SU-DHL-6 (cell line): ENCODE results near the gene IDNK.

Source experiments
- H2AFZ ChIP-seq: fragments of 200-600 bp; sonication (generic); 2 replicates; pipeline ENCODE4 v1.6.1; 2014; ENCODE audit warnings: low read depth, mild to moderate bottlenecking, moderate library complexity, mixed read lengths, antibody characterized with exemption, low read length; ENCODE audit not compliant: severe bottlenecking
- H3F3A ChIP-seq: fragments of 200-600 bp; shearing (Covaris generic); 2 replicates; pipeline ENCODE4 v1.6.0; 2016; ENCODE audit warnings: antibody characterized with exemption, mild to moderate bottlenecking; ENCODE audit not compliant: insufficient read depth
- H3K27ac ChIP-seq: fragments of 200-600 bp; sonication (generic); 2 replicates; pipeline ENCODE4 v1.5.1; 2016; ENCODE audit warnings: low read depth, mild to moderate bottlenecking, low read length, moderate library complexity, mixed read lengths
- H3K27me3 ChIP-seq: fragments of 200-600 bp; sonication (generic), shearing (Covaris generic); 2 replicates; pipeline ENCODE4 v1.6.0; 2014; ENCODE audit warnings: mild to moderate bottlenecking, low read length
- H3K36me3 ChIP-seq: fragments of 200-600 bp; sonication (generic); 2 replicates; pipeline ENCODE4 v1.6.1; 2014; ENCODE audit warnings: mild to moderate bottlenecking, low read length, mixed read lengths
- H3K4me2 ChIP-seq: fragments of 300-600, 200-600 bp; shearing (Covaris generic), sonication (generic); 2 replicates; pipeline ENCODE4 v1.6.0; 2014; ENCODE audit warnings: low read length, low read depth, mild to moderate bottlenecking; ENCODE audit not compliant: poor library complexity, severe bottlenecking
- H3K4me3 ChIP-seq: fragments of 200-600 bp; sonication (generic); 2 replicates; pipeline ENCODE4 v1.5.1; 2014; ENCODE audit warnings: antibody characterized with exemption, low read length, mild to moderate bottlenecking, mixed read lengths; ENCODE audit not compliant: insufficient read depth, poor library complexity, severe bottlenecking
- H3K79me2 ChIP-seq: fragments of 200-600 bp; sonication (generic); 2 replicates; pipeline ENCODE4 v1.6.1; 2014; ENCODE audit warnings: mild to moderate bottlenecking, low read length, moderate library complexity; ENCODE audit not compliant: insufficient read depth
- H3K9ac ChIP-seq: fragments of 200-600 bp; sonication (generic); 2 replicates; pipeline ENCODE4 v1.7.0; 2014; ENCODE audit warnings: mild to moderate bottlenecking, low read length
- H3K9me2 ChIP-seq: fragments of 200-600 bp; sonication (generic); replicated peaks from 2 replicates; pipeline ENCODE4 v1.6.1; 2014; ENCODE audit warnings: low read length; ENCODE audit not compliant: insufficient read depth
- H3K9me3 ChIP-seq: fragments of 200-600 bp; sonication (generic); 2 replicates; pipeline ENCODE4 v1.6.1; 2014; ENCODE audit warnings: low read length, mixed read lengths; ENCODE audit not compliant: insufficient read depth
- H4K20me1 ChIP-seq: fragments of 200-600 bp; sonication (generic); 2 replicates; pipeline ENCODE4 v1.6.1; 2014; ENCODE audit warnings: low read depth, mild to moderate bottlenecking, antibody characterized with exemption, low read length, moderate library complexity, mixed read lengths
- CTCF ChIP-seq: fragments of 200-600 bp; sonication (generic); IDR thresholded peaks from one replicate; pipeline ENCODE4 v1.5.1; 2017; ENCODE audit warnings: antibody characterized with exemption, mild to moderate bottlenecking, low read length, moderate library complexity; ENCODE audit not compliant: insufficient read depth, poor library complexity, severe bottlenecking
- EZH2phosphoT487 ChIP-seq: fragments of 200-600 bp; sonication (generic), shearing (Covaris generic); conservative IDR thresholded peaks from 2 replicates; pipeline ENCODE4 v1.6.1; 2018; ENCODE audit warnings: mild to moderate bottlenecking, antibody characterized with exemption, low read length, moderate library complexity, mixed read lengths

Gene IDNK

GRCh38 chr9:83620841-83621636 lies 1.9 kb upstream of the IDNK start:
- Histone ChIP-seq H3K36me3 (no peaks in the 10 kb centered on the region), H3K79me2 (no peaks in the 10 kb centered on the region), H4K20me1 (no peaks in the 10 kb centered on the region), H3K4me3 (no peak overlapping the region), H3K27ac (no peak overlapping the region), H2AFZ (no peak overlapping the region), H3K4me2 (no peak overlapping the region), H3K9ac (no peak overlapping the region), H3K9me3 (no peaks in the 10 kb centered on the region), H3K9me2 (no peaks in the 10 kb centered on the region), H3F3A (peaks cover 13% of the 10 kb centered on the region; the same call in 1 of the 2 replicates), H3K27me3 (no peaks in the 10 kb centered on the region)
- peak; percentile 47 for TF ChIP-seq CTCF
- TF ChIP-seq EZH2phosphoT487: no peak

GRCh38 chr9:83622433-83622938 lies 457 bp upstream of the IDNK start:
- TF ChIP-seq EZH2phosphoT487: no peak
- no peak for TF ChIP-seq CTCF
- Histone ChIP-seq H3K4me3 (peak overlapping the region; percentile 65), H2AFZ (peak overlapping the region; percentile 100), H4K20me1 (no peaks in the 10 kb centered on the region), H3F3A (peaks cover 13% of the 10 kb centered on the region; the same call in 1 of the 2 replicates), H3K79me2 (no peaks in the 10 kb centered on the region), H3K27ac (peak overlapping the region; percentile 55), H3K36me3 (no peaks in the 10 kb centered on the region), H3K4me2 (peak overlapping the region; percentile 79), H3K27me3 (no peaks in the 10 kb centered on the region), H3K9ac (peak overlapping the region; percentile 87), H3K9me3 (no peaks in the 10 kb centered on the region), H3K9me2 (no peaks in the 10 kb centered on the region)

- H3K4me2 ChIP-seq: peak overlapping the region; percentile 79
- peak overlapping the region; percentile 65 for H3K4me3 ChIP-seq
- no peak for TF ChIP-seq EZH2phosphoT487
- H3K9me2 ChIP-seq: no peaks in the 10 kb centered on the region
- peak overlapping the region; percentile 87 for H3K9ac ChIP-seq
- H3K27ac ChIP-seq: peak overlapping the region; percentile 55
- peak overlapping the region; percentile 100 for H2AFZ ChIP-seq
- H3K79me2 ChIP-seq: no peaks in the 10 kb centered on the region
- H3K27me3 ChIP-seq: no peaks in the 10 kb centered on the region
- no peaks in the 10 kb centered on the region for H4K20me1 ChIP-seq
- no peaks in the 10 kb centered on the region for H3K36me3 ChIP-seq
- H3F3A ChIP-seq: peaks cover 13% of the 10 kb centered on the region; the same call in 1 of the 2 replicates
- no peaks in the 10 kb centered on the region for H3K9me3 ChIP-seq
These were observed 735 bp downstream of the IDNK start for GRCh38 chr9:83623679-83624076.

GRCh38 chr9:83625178-83625577 lies 2.2 kb downstream of the IDNK start:
- TF ChIP-seq EZH2phosphoT487 (no peak), CTCF (no peak)
- no peaks in the 10 kb centered on the region for H3K27me3 ChIP-seq
- H3K36me3 ChIP-seq: no peaks in the 10 kb centered on the region

More at GRCh38 chr9:83625178-83625577, 2.2 kb downstream of the IDNK start:
- Histone ChIP-seq H3K4me3 (no peak overlapping the region), H3K9ac (no peak overlapping the region), H3K4me2 (no peak overlapping the region), H2AFZ (no peak overlapping the region), H4K20me1 (no peaks in the 10 kb centered on the region), H3K9me2 (no peaks in the 10 kb centered on the region), H3K9me3 (no peaks in the 10 kb centered on the region), H3K79me2 (no peaks in the 10 kb centered on the region), H3F3A (peaks cover 13% of the 10 kb centered on the region; the same call in 1 of the 2 replicates), H3K27ac (no peak overlapping the region)
